ENCODE measurements around the gene PPFIA4.

The PPFIA4 gene

GRCh38 chr1:203054642-203055041, 28.4 kb downstream of the PPFIA4 start:
- TF ChIP-seq CTCF (IDR thresholded peaks at IDR 0.05): no peak
- Histone ChIP-seq H3K9me3 (no peaks in the 10 kb centered on the region), H3K27ac (no peak overlapping the region), H3K27me3 (peaks cover 5% of the 10 kb centered on the region), H3K4me3 (ENCODE audit: low read depth in 1 of 2, low read length in 1 of 2) (no peak overlapping the region), H3K4me1 (ENCODE audit: control insufficient read depth in 1 of 2, insufficient read depth in 1 of 2, low read depth in 1 of 2, low read length in 1 of 2) (peaks cover 29 to 31% of the 10 kb centered on the region in 2 experiments), H3K36me3 (no peaks in the 10 kb centered on the region)

GRCh38 chr1:203055161-203055799, 29.0 kb downstream of the PPFIA4 start:
- H3K27me3 ChIP-seq: peaks cover 5% of the 10 kb centered on the region
- no peak overlapping the region for H3K4me3 ChIP-seq (ENCODE audit: low read depth in 1 of 2, low read length in 1 of 2)
- no peak overlapping the region for H3K27ac ChIP-seq

GRCh38 chr1:203056012-203056411, 29.7 kb downstream of the PPFIA4 start:
- Histone ChIP-seq H3K36me3 (no peaks in the 10 kb centered on the region), H3K27ac (no peak overlapping the region), H3K4me3 (ENCODE audit: low read depth in 1 of 2, low read length in 1 of 2) (no peak overlapping the region), H3K9me3 (no peaks in the 10 kb centered on the region), H3K4me1 (ENCODE audit: control insufficient read depth in 1 of 2, insufficient read depth in 1 of 2, low read depth in 1 of 2, low read length in 1 of 2) (peaks cover 43 to 45% of the 10 kb centered on the region in 2 experiments), H3K27me3 (peaks cover 5% of the 10 kb centered on the region)
- no peak for TF ChIP-seq CTCF (IDR thresholded peaks at IDR 0.05)

More at GRCh38 chr1:203055161-203055799, 29.0 kb downstream of the PPFIA4 start:
- no peak for TF ChIP-seq CTCF (IDR thresholded peaks at IDR 0.05)
- Histone ChIP-seq H3K9me3 (no peaks in the 10 kb centered on the region), H3K4me1 (ENCODE audit: control insufficient read depth in 1 of 2, insufficient read depth in 1 of 2, low read depth in 1 of 2, low read length in 1 of 2) (peaks cover 36 to 38% of the 10 kb centered on the region in 2 experiments), H3K36me3 (no peaks in the 10 kb centered on the region)

- peaks cover 48 to 50% of the 10 kb centered on the region in 2 experiments for H3K4me1 ChIP-seq (ENCODE audit: control insufficient read depth in 1 of 2, insufficient read depth in 1 of 2, low read depth in 1 of 2, low read length in 1 of 2)
- H3K27me3 ChIP-seq: peaks cover 5% of the 10 kb centered on the region
- H3K9me3 ChIP-seq: no peaks in the 10 kb centered on the region
- peak overlapping the region; percentile 88 for H3K27ac ChIP-seq
- no peak for TF ChIP-seq CTCF (IDR thresholded peaks at IDR 0.05)
- H3K4me3 ChIP-seq (ENCODE audit: low read depth in 1 of 2, low read length in 1 of 2): no peak overlapping the region
- no peaks in the 10 kb centered on the region for H3K36me3 ChIP-seq
Measured at GRCh38 chr1:203056516-203056915, 30.2 kb downstream of the PPFIA4 start.

GRCh38 chr1:203057911-203058675, 31.8 kb downstream of the PPFIA4 start:
- H3K27ac ChIP-seq: peak overlapping the region; percentile 88
- H3K27me3 ChIP-seq: no peaks in the 10 kb centered on the region
- no peaks in the 10 kb centered on the region for H3K36me3 ChIP-seq
- peaks cover 60 to 63% of the 10 kb centered on the region in 2 experiments for H3K4me1 ChIP-seq (ENCODE audit: control insufficient read depth in 1 of 2, insufficient read depth in 1 of 2, low read depth in 1 of 2, low read length in 1 of 2)
- TF ChIP-seq CTCF (IDR thresholded peaks at IDR 0.05): no peak
- H3K9me3 ChIP-seq: no peaks in the 10 kb centered on the region
- H3K4me3 ChIP-seq (ENCODE audit: low read depth in 1 of 2, low read length in 1 of 2): peak overlapping the region; percentile 48 to 53

Measured in neutrophil (primary cell).